ENCODE measurements around the gene WFS1. TPM values are rescaled to one million over a fixed set of nuclear protein-coding genes. Genes with fewer than 3 reads are reported as not detected.

The WFS1 gene
- total RNA-seq, 1 experiment from 2014 or later: 21.5 TPM

DNA sequence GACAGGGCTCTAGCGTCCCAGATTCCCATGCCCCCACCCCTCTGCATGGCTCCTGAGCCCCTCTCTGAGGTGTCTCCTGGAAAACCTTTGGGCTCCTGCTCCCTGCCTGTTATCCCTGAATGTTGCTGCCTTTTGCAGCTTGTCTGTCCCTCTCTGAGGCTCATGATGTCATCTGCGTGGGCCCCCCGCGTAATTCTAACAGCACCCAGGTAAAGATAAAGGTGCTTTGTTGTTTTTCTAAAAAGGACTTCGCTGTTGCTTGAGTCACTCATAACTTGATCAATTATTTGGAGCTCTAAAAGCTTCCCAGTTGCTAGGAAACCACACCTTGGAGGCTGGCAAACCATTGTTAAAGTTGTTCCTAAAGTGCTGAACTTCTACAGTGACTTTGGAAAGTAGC lies 36.6 kb downstream of the WFS1 start (continued):
- TF ChIP-seq, protein P1, sequence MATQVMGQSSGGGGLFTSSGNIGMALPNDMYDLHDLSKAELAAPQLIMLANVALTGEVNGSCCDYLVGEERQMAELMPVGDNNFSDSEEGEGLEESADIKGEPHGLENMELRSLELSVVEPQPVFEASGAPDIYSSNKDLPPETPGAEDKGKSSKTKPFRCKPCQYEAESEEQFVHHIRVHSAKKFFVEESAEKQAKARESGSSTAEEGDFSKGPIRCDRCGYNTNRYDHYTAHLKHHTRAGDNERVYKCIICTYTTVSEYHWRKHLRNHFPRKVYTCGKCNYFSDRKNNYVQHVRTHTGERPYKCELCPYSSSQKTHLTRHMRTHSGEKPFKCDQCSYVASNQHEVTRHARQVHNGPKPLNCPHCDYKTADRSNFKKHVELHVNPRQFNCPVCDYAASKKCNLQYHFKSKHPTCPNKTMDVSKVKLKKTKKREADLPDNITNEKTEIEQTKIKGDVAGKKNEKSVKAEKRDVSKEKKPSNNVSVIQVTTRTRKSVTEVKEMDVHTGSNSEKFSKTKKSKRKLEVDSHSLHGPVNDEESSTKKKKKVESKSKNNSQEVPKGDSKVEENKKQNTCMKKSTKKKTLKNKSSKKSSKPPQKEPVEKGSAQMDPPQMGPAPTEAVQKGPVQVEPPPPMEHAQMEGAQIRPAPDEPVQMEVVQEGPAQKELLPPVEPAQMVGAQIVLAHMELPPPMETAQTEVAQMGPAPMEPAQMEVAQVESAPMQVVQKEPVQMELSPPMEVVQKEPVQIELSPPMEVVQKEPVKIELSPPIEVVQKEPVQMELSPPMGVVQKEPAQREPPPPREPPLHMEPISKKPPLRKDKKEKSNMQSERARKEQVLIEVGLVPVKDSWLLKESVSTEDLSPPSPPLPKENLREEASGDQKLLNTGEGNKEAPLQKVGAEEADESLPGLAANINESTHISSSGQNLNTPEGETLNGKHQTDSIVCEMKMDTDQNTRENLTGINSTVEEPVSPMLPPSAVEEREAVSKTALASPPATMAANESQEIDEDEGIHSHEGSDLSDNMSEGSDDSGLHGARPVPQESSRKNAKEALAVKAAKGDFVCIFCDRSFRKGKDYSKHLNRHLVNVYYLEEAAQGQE (IDR thresholded peaks at IDR 0.05; ENCODE audit: low read depth): no peak
- no peak for TF ChIP-seq ELF1 (IDR thresholded peaks at IDR 0.05; ENCODE audit: borderline replicate concordance, low read depth)

DNA sequence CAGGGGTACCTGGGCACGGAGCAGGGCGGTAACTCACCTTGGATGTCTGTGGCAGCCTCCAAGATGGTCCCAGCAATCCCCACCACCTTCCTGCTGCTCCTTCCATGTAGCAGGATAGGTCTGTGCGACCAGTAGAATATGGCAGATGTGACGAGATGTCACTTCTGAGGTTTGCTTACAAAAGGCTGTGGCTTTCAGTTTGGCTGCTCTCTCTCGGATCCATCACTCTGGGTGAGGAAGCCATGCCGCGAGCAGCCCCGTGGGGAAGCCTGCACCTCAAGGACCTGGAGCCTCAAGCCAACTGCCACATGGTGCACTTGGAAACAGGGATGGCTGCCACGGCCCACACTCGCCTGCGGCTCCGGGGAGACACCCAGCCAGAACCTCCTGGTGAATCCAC lies 37.6 kb downstream of the WFS1 start:
- no peak overlapping the region for H3K9ac ChIP-seq (ENCODE audit: low read length)
- CTCF ChIA-PET: no interaction called here
- no peaks in the 10 kb centered on the region for H3K79me2 ChIP-seq (ENCODE audit: insufficient read depth, low read length)
- ATAC-seq: no peak
- BruUV-seq (replicated peaks): no TSS peak
- TF ChIP-seq, protein P2, sequence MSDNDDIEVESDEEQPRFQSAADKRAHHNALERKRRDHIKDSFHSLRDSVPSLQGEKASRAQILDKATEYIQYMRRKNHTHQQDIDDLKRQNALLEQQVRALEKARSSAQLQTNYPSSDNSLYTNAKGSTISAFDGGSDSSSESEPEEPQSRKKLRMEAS (IDR thresholded peaks at IDR 0.05): no peak
- no peak for TF ChIP-seq ELF1 (IDR thresholded peaks at IDR 0.05; ENCODE audit: borderline replicate concordance, low read depth)
- TF ChIP-seq POLR2A (IDR thresholded peaks at IDR 0.05; ENCODE audit: borderline replicate concordance, extremely low read depth, insufficient read depth, insufficient read length): no peak
- no peak for TF ChIP-seq CBX3 (IDR thresholded peaks at IDR 0.05; ENCODE audit: low read depth)
- no peak for TF ChIP-seq CEBPB (IDR thresholded peaks at IDR 0.05; ENCODE audit: low read depth)
- TF ChIP-seq POLR2AphosphoS5 (IDR thresholded peaks at IDR 0.05; ENCODE audit: low read depth, low read length): no peak
- TF ChIP-seq TCF7L2 (IDR thresholded peaks at IDR 0.05; ENCODE audit: borderline replicate concordance, extremely low read depth, insufficient read depth, insufficient read length): no peak
- TF ChIP-seq, protein P3, sequence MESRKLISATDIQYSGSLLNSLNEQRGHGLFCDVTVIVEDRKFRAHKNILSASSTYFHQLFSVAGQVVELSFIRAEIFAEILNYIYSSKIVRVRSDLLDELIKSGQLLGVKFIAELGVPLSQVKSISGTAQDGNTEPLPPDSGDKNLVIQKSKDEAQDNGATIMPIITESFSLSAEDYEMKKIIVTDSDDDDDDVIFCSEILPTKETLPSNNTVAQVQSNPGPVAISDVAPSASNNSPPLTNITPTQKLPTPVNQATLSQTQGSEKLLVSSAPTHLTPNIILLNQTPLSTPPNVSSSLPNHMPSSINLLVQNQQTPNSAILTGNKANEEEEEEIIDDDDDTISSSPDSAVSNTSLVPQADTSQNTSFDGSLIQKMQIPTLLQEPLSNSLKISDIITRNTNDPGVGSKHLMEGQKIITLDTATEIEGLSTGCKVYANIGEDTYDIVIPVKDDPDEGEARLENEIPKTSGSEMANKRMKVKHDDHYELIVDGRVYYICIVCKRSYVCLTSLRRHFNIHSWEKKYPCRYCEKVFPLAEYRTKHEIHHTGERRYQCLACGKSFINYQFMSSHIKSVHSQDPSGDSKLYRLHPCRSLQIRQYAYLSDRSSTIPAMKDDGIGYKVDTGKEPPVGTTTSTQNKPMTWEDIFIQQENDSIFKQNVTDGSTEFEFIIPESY (IDR thresholded peaks at IDR 0.05; ENCODE audit: extremely low read depth, insufficient replicate concordance, low read length): no peak
- TF ChIP-seq RAD21 (IDR thresholded peaks at IDR 0.05; ENCODE audit: low read depth): no peak
- no peak for TF ChIP-seq JUND (IDR thresholded peaks at IDR 0.05)
- no peak for TF ChIP-seq EZH2phosphoT487 (IDR thresholded peaks at IDR 0.05; ENCODE audit: borderline replicate concordance)
- no peaks in the 10 kb centered on the region for H3K27me3 ChIP-seq (ENCODE audit: insufficient read depth, low read length)
- no peak overlapping the region for H3K4me3 ChIP-seq (replicated peaks in 1 of 2; ENCODE audit: low read depth in 1 of 2, low read length in 2 of 2)
- intact Hi-C loops (cut with micrococcal nuclease): no loop called here
- H3K9me2 ChIP-seq (ENCODE audit: insufficient read depth): no peaks in the 10 kb centered on the region
- H3K36me3 ChIP-seq (ENCODE audit: control insufficient read depth in 1 of 2, insufficient read depth in 2 of 2, low read length in 2 of 2): 0 out of 4 replicates have a peak, but pooled peaks cover 0 to 3% of the 10 kb centered on the region in 2 experiments
- no peak overlapping the region for H3K4me2 ChIP-seq (ENCODE audit: low read length)
- RAD21 ChIA-PET (ENCODE audit: low non-redundant PET in 1 of 2, low total read pairs in 2 of 2, uncharacterized antibody in 2 of 2, unreplicated experiment in 2 of 2): no interaction called here
- no peak overlapping the region for H3K27ac ChIP-seq (ENCODE audit: low read depth, low read length)
- no peak overlapping the region for H2AFZ ChIP-seq (ENCODE audit: low read depth, low read length, poor library complexity, severe bottlenecking)
- no peak for DNase-seq (ENCODE audit: low read depth, low spot score)
- H4K20me1 ChIP-seq (ENCODE audit: insufficient read depth): no peaks in the 10 kb centered on the region
- POLR2A ChIA-PET: no interaction called here
- no peaks in the 10 kb centered on the region for H3K9me3 ChIP-seq (ENCODE audit: control insufficient read depth in 1 of 2, insufficient read depth in 1 of 2, low read depth in 1 of 2, low read length in 2 of 2)
- H3K4me1 ChIP-seq (ENCODE audit: control insufficient read depth in 1 of 2, insufficient read depth in 2 of 2, low read length in 2 of 2): no peaks in the 10 kb centered on the region

Measured in HCT116 (cell line).